Hepatocyte (in vitro differentiated cells): ENCODE data around the gene ATG10.

ENCODE experiments used
- EZH2 ChIP-seq: fragments of 200-600 bp; sonication (generic); IDR thresholded peaks from 2 replicates; pipeline ENCODE4 v1.6.1; 2016; ENCODE audit warnings: antibody characterized with exemption, mild to moderate bottlenecking, borderline replicate concordance
- TF ChIP-seq, protein P1 (sequence below): fragments of 200-600 bp; sonication (generic); IDR thresholded peaks from 2 replicates; pipeline ENCODE4 v1.5.1; 2016; ENCODE audit warnings: antibody characterized with exemption, mild to moderate bottlenecking; ENCODE audit not compliant: poor library complexity

DNA sequence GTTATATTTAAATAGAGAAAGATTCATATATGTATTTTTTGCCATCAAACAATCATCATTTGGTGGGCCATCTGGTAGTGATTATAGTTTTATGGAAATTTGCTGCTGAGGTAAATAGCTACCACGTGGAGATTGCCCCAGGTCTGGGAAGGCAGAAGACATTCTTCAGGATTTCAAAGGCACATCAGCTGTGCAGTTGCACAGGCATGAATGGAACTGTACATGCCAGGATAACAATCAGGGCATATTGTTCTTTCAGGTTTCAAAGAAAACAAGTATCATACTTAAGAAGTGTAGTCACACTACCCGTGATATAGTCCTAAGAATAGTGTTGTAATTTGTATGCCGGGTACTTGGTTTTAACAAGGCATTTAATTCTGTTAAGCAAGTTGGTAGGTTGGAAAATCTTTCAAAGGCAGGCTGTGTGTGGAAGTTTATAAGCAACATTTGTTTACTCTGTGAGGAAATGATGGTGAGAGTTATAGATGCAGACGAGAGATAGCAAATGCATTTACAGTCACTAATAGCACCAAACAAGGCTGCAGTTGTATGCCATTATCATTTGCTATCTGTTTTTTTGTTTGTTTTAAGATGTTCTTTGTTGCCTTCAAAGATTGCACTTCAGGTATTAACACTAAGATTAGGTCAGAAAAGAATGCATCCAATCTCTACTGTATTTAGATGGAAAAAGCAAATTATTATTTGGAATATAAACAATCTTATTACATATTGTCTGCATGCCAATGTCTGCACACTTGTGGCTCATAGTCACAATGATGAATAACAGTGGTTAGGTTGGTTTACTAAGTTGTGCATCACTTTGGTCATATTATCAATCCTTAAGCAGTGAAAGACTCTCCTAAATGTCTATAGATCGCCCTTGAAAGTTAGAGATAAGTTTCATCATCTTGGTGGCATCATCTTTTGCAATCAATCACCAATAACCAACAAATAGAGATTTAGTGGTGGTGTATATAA is 251.1 kb downstream of the ATG10 start:
- TF ChIP-seq, protein P1, sequence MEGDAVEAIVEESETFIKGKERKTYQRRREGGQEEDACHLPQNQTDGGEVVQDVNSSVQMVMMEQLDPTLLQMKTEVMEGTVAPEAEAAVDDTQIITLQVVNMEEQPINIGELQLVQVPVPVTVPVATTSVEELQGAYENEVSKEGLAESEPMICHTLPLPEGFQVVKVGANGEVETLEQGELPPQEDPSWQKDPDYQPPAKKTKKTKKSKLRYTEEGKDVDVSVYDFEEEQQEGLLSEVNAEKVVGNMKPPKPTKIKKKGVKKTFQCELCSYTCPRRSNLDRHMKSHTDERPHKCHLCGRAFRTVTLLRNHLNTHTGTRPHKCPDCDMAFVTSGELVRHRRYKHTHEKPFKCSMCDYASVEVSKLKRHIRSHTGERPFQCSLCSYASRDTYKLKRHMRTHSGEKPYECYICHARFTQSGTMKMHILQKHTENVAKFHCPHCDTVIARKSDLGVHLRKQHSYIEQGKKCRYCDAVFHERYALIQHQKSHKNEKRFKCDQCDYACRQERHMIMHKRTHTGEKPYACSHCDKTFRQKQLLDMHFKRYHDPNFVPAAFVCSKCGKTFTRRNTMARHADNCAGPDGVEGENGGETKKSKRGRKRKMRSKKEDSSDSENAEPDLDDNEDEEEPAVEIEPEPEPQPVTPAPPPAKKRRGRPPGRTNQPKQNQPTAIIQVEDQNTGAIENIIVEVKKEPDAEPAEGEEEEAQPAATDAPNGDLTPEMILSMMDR = no peak
- TF ChIP-seq EZH2 = no peak
